ENCODE measurements around the gene NOC4L. TPM values are rescaled to one million over a fixed set of nuclear protein-coding genes. Genes with fewer than 3 reads are reported as not detected.

The NOC4L gene
- total RNA-seq, 1 donor from 2014 or later: 3.5 TPM

GRCh38 chr12:132166093-132166492 is 21.8 kb downstream of the NOC4L start:
- Mint-ChIP-seq H3K27me3 (ENCODE audit: insufficient read depth, low read depth) (peaks cover 10% of the 10 kb centered on the region), H3K9me3 (peaks cover 1% of the 10 kb centered on the region), H3K36me3 (no peaks in the 10 kb centered on the region), H3K4me3 (no peak overlapping the region), H3K4me1 (no peaks in the 10 kb centered on the region), H3K27ac (no peak overlapping the region)
- Histone ChIP-seq H3K4me1 (no peaks in the 10 kb centered on the region), H3F3A (ENCODE audit: low read depth) (peaks cover 8% of the 10 kb centered on the region), H3K9ac (no peak overlapping the region), H3K27ac (no peak overlapping the region), H3K27me3 (peaks cover 63% of the 10 kb centered on the region), H4K20me1 (ENCODE audit: low read depth) (peaks cover 4% of the 10 kb centered on the region), H3K4me2 (no peak overlapping the region), H3K36me3 (no peaks in the 10 kb centered on the region), H3K79me2 (ENCODE audit: low read depth) (no peaks in the 10 kb centered on the region), H2AFZ (replicated peaks) (no peak overlapping the region), H3K9me3 (ENCODE audit: low read depth) (no peaks in the 10 kb centered on the region), H3K4me3 (no peak overlapping the region)
- TF ChIP-seq EZH2 (IDR thresholded peaks at IDR 0.05): no peak
- TF ChIP-seq CTCF (IDR thresholded peaks at IDR 0.05): no peak
- TF ChIP-seq EZH2phosphoT487 (IDR thresholded peaks at IDR 0.05): no peak
- DNase-seq (ENCODE audit: low spot score): no peak

GRCh38 chr12:132166801-132167591 is 22.7 kb downstream of the NOC4L start:
- Mint-ChIP-seq H3K4me3 (no peak overlapping the region), H3K27ac (no peak overlapping the region), H3K9me3 (peaks cover 1% of the 10 kb centered on the region), H3K4me1 (no peaks in the 10 kb centered on the region), H3K27me3 (ENCODE audit: insufficient read depth, low read depth) (peaks cover 10% of the 10 kb centered on the region), H3K36me3 (no peaks in the 10 kb centered on the region)
- Histone ChIP-seq H3K4me1 (no peaks in the 10 kb centered on the region), H2AFZ (replicated peaks) (no peak overlapping the region), H3K27me3 (peaks cover 67% of the 10 kb centered on the region), H3K4me3 (no peak overlapping the region), H3K9me3 (ENCODE audit: low read depth) (no peaks in the 10 kb centered on the region), H3K27ac (no peak overlapping the region), H3K36me3 (no peaks in the 10 kb centered on the region), H3K4me2 (no peak overlapping the region), H3F3A (ENCODE audit: low read depth) (peaks cover 8% of the 10 kb centered on the region), H3K79me2 (ENCODE audit: low read depth) (no peaks in the 10 kb centered on the region), H4K20me1 (ENCODE audit: low read depth) (peaks cover 4% of the 10 kb centered on the region), H3K9ac (no peak overlapping the region)
- TF ChIP-seq EZH2 (IDR thresholded peaks at IDR 0.05) (no peak), CTCF (IDR thresholded peaks at IDR 0.05) (no peak), EZH2phosphoT487 (IDR thresholded peaks at IDR 0.05) (no peak)
- DNase-seq (ENCODE audit: low spot score): no peak

- peaks cover 1% of the 10 kb centered on the region for H3K9me3 Mint-ChIP-seq
These were observed 23.5 kb downstream of the NOC4L start for GRCh38 chr12:132167611-132168310.

More at GRCh38 chr12:132167611-132168310, 23.5 kb downstream of the NOC4L start:
- Mint-ChIP-seq H3K36me3 (no peaks in the 10 kb centered on the region), H3K4me1 (no peaks in the 10 kb centered on the region), H3K27ac (no peak overlapping the region), H3K27me3 (ENCODE audit: insufficient read depth, low read depth) (peaks cover 12% of the 10 kb centered on the region), H3K4me3 (no peak overlapping the region)
- TF ChIP-seq CTCF (IDR thresholded peaks at IDR 0.05) (no peak), EZH2 (IDR thresholded peaks at IDR 0.05) (no peak), EZH2phosphoT487 (IDR thresholded peaks at IDR 0.05) (no peak)
- no peak overlapping the region for H3K4me3 ChIP-seq
- no peak for DNase-seq (ENCODE audit: low spot score)
- H3F3A ChIP-seq (ENCODE audit: low read depth): peaks cover 8% of the 10 kb centered on the region
- H2AFZ ChIP-seq (replicated peaks): no peak overlapping the region
- H3K36me3 ChIP-seq: no peaks in the 10 kb centered on the region
- H3K9ac ChIP-seq: no peak overlapping the region
- no peaks in the 10 kb centered on the region for H3K9me3 ChIP-seq (ENCODE audit: low read depth)
- H3K4me2 ChIP-seq: no peak overlapping the region
- no peak overlapping the region for H3K27ac ChIP-seq
- H4K20me1 ChIP-seq (ENCODE audit: low read depth): peaks cover 4% of the 10 kb centered on the region
- H3K27me3 ChIP-seq: peaks cover 67% of the 10 kb centered on the region
- no peaks in the 10 kb centered on the region for H3K4me1 ChIP-seq
- no peaks in the 10 kb centered on the region for H3K79me2 ChIP-seq (ENCODE audit: low read depth)

All from neural progenitor cell (in vitro differentiated cells).